HepG2 (cell line): ENCODE data around the gene MYH7B. TPM values are rescaled to one million over a fixed set of nuclear protein-coding genes. Genes with fewer than 3 reads are reported as not detected.

ENCODE experiments used
- ATAC-seq: fragments of 200-7000 bp; cut with Tn5 transposase; 3 replicates; pipeline ENCODE4 v1.9.1; 2020; ENCODE audit warnings: mild to moderate bottlenecking, moderate library complexity
- BruUV-seq: library from RNA; stranded (reverse); fragments of 400-500 nt; replicated peaks from 2 replicates; lab custom pipeline; 2021; lab: Mats Ljungman, UMichigan
- CTCF ChIA-PET: fragments of 300-600 bp; formaldehyde crosslinking; extraction: SDS; loops from one replicate; lab custom pipeline; 2021; ENCODE audit warnings: low total read pairs, inconsistent platforms, low intra/inter-chr PET ratio; lab: Yijun Ruan, JAX
- POLR2A ChIA-PET: fragments of 350-600 bp; sonication (Branson Sonifier 250); formaldehyde crosslinking; loops from one replicate; lab custom pipeline; 2020; ENCODE audit warnings: antibody characterized with exemption, inconsistent platforms; lab: Yijun Ruan, JAX
- DNase-seq: peaks from one replicate; pipeline ENCODE4 v3.0.0-alpha.2; 2015; ENCODE audit warnings: low spot score
- FAIRE-seq: peaks from 3 replicates; lab custom pipeline; 2011; peaks lifted over from hg19 to GRCh38; lab: Jason Lieb, UNC
- H2AFZ ChIP-seq: one replicate; pipeline ENCODE4 v1.6.1; 2011; ENCODE audit warnings: low read length, inconsistent platforms
- H3K27ac ChIP-seq: fragments of 300-600 bp; 3 replicates; pipeline ENCODE4 v1.8.0; 2011; ENCODE audit warnings: mixed run types, mild to moderate bottlenecking, mixed read lengths, low read length, inconsistent platforms; ENCODE audit not compliant: insufficient read depth; ENCODE audit errors: extremely low read length
- H3K27me3 ChIP-seq, 2 experiments: fragments of 200-600 bp in 1 of 2; 2 replicates in 1 of 2; 3 replicates in 1 of 2; pipeline versions ENCODE4 v1.6.0 to v1.8.0; 2011; ENCODE audit warnings: low read length in 2 of 2, mild to moderate bottlenecking in 2 of 2, moderate library complexity in 2 of 2, inconsistent platforms in 1 of 2; ENCODE audit not compliant: insufficient read depth in 2 of 2, control insufficient read depth in 1 of 2
- H3K36me3 ChIP-seq, 2 experiments: fragments of 200-600 bp in 1 of 2; replicated peaks in 1 of 2; 2 replicates in 1 of 2; 3 replicates in 1 of 2; pipeline versions ENCODE4 v1.5.1 to v1.8.0; 2011; ENCODE audit warnings: low read length in 2 of 2, inconsistent platforms in 1 of 2; ENCODE audit not compliant: insufficient read depth in 2 of 2, control insufficient read depth in 1 of 2
- H3K4me1 ChIP-seq: 2 replicates; pipeline ENCODE4 v1.5.1; 2012; ENCODE audit warnings: low read length, inconsistent platforms; ENCODE audit not compliant: insufficient read depth
- H3K4me2 ChIP-seq: 2 replicates; pipeline ENCODE4 v1.6.0; 2011; ENCODE audit warnings: low read depth, low read length, inconsistent platforms
- H3K4me3 ChIP-seq, 3 experiments: fragments of 200-600 bp in 1 of 3; sonication (generic), shearing (Covaris generic) in 1 of 3; replicated peaks in 1 of 3; 2 replicates each; pipeline ENCODE4 v1.5.1; 2011 to 2016; ENCODE audit warnings: low read length in 3 of 3, inconsistent platforms in 2 of 3, low read depth in 2 of 3, mild to moderate bottlenecking in 2 of 3, control low read depth in 1 of 3, mixed read lengths in 1 of 3; ENCODE audit not compliant: insufficient read depth in 1 of 3
- H3K79me2 ChIP-seq: one replicate; pipeline ENCODE4 v1.6.1; 2011; ENCODE audit warnings: low read length, inconsistent platforms; ENCODE audit not compliant: insufficient read depth
- H3K9ac ChIP-seq: 2 replicates; pipeline ENCODE4 v1.6.0; 2011; ENCODE audit warnings: mild to moderate bottlenecking, low read depth, low read length, inconsistent platforms; ENCODE audit not compliant: insufficient read depth
- H3K9me3 ChIP-seq: 2 replicates; pipeline ENCODE4 v1.5.1; 2012; ENCODE audit warnings: mild to moderate bottlenecking, low read length
- H4K20me1 ChIP-seq: 2 replicates; pipeline ENCODE4 v1.6.0; 2011; ENCODE audit warnings: inconsistent platforms, mild to moderate bottlenecking, low read length, moderate library complexity; ENCODE audit not compliant: insufficient read depth
- BRCA1 ChIP-seq: sonication (generic); formaldehyde crosslinking; IDR thresholded peaks from 2 replicates; pipeline ENCODE4 v1.4.0; 2020; ENCODE audit warnings: missing genetic modification reagents
- EP300 ChIP-seq, 3 experiments: sonication (generic) in 1 of 3; formaldehyde crosslinking in 1 of 3; IDR thresholded peaks; 2 replicates each; pipeline versions ENCODE4 v1.5.1 to v1.6.1; 2011 to 2020; ENCODE audit warnings: low read depth in 2 of 3, low read length in 2 of 3, borderline replicate concordance in 1 of 3, improper control_type of control experiment in 1 of 3, mild to moderate bottlenecking in 1 of 3, missing genetic modification reagents in 1 of 3, moderate library complexity in 1 of 3
- IKZF4 ChIP-seq: sonication (generic); formaldehyde crosslinking; IDR thresholded peaks from 2 replicates; pipeline ENCODE4 v1.5.1; 2020; ENCODE audit warnings: borderline replicate concordance, mild to moderate bottlenecking, low read depth, missing genetic modification reagents; ENCODE audit errors: not compliant biosample characterization
- KAT8 ChIP-seq: IDR thresholded peaks from 2 replicates; pipeline ENCODE4 v1.6.1; 2016; ENCODE audit warnings: missing genetic modification reagents, missing compliant biosample characterization
- MAF1 ChIP-seq: sonication (generic); formaldehyde crosslinking; IDR thresholded peaks from 2 replicates; pipeline ENCODE4 v1.5.0; 2020; ENCODE audit warnings: missing genetic modification reagents, borderline replicate concordance
- MED1 ChIP-seq: sonication (generic); formaldehyde crosslinking; IDR thresholded peaks from 2 replicates; pipeline ENCODE4 v1.4.0; 2020; ENCODE audit warnings: missing genetic modification reagents
- MEF2D ChIP-seq: sonication (generic); formaldehyde crosslinking; IDR thresholded peaks from 2 replicates; pipeline ENCODE4 v1.5.1; 2020; ENCODE audit warnings: mild to moderate bottlenecking, missing genetic modification reagents
- MYC ChIP-seq: sonication (generic); formaldehyde crosslinking; IDR thresholded peaks from 2 replicates; pipeline ENCODE4 v1.9.0; 2021; ENCODE audit warnings: missing genetic modification reagents, borderline replicate concordance
- NKX3-1 ChIP-seq: sonication (generic); formaldehyde crosslinking; IDR thresholded peaks from 2 replicates; pipeline ENCODE4 v1.5.0; 2020; ENCODE audit warnings: missing genetic modification reagents
- NPAS2 ChIP-seq: sonication (generic); formaldehyde crosslinking; IDR thresholded peaks from 2 replicates; pipeline ENCODE4 v1.8.0; 2022; ENCODE audit warnings: mild to moderate bottlenecking, missing genetic modification reagents, borderline replicate concordance
- PHF5A ChIP-seq: IDR thresholded peaks from one replicate; pipeline ENCODE4 v1.6.1; 2018; ENCODE audit warnings: low read depth, missing genetic modification reagents; ENCODE audit not compliant: unreplicated experiment
- RARA ChIP-seq: IDR thresholded peaks from 2 replicates; pipeline ENCODE4 v1.6.1; 2016; ENCODE audit warnings: missing genetic modification reagents, missing compliant biosample characterization
- SETDB1 ChIP-seq: sonication (generic); formaldehyde crosslinking; IDR thresholded peaks from 2 replicates; pipeline ENCODE4 v1.5.1; 2020; ENCODE audit warnings: missing genetic modification reagents, mild to moderate bottlenecking, borderline replicate concordance
- SIN3B ChIP-seq: fragments of 150-350 bp; IDR thresholded peaks from 2 replicates; pipeline ENCODE4 v1.6.1; 2014; ENCODE audit warnings: low read length
- TBX2 ChIP-seq: sonication (generic); formaldehyde crosslinking; IDR thresholded peaks from 2 replicates; pipeline ENCODE4 v1.5.0; 2020; ENCODE audit warnings: missing genetic modification reagents, mild to moderate bottlenecking, borderline replicate concordance
- TCF7L2 ChIP-seq: IDR thresholded peaks from 2 replicates; pipeline ENCODE4 v1.6.1; 2011; ENCODE audit warnings: mild to moderate bottlenecking, low read depth, low read length, moderate library complexity
- ZNF292 ChIP-seq: sonication (generic); formaldehyde crosslinking; IDR thresholded peaks from 2 replicates; pipeline ENCODE4 v1.8.1; 2022; ENCODE audit warnings: mild to moderate bottlenecking, low read depth, missing genetic modification reagents, borderline replicate concordance
- ZNF337 ChIP-seq: sonication (generic); formaldehyde crosslinking; IDR thresholded peaks from 2 replicates; pipeline ENCODE4 v1.5.1; 2020; ENCODE audit warnings: missing genetic modification reagents, low read depth, mild to moderate bottlenecking, borderline replicate concordance
- ZNF567 ChIP-seq: sonication (generic); formaldehyde crosslinking; IDR thresholded peaks from 2 replicates; pipeline ENCODE4 v1.8.1; 2023; ENCODE audit warnings: mild to moderate bottlenecking, missing genetic modification reagents, borderline replicate concordance
- ZNF569 ChIP-seq: sonication (generic); formaldehyde crosslinking; IDR thresholded peaks from 2 replicates; pipeline ENCODE4 v1.5.0; 2020; ENCODE audit warnings: mild to moderate bottlenecking, missing genetic modification reagents, moderate library complexity, borderline replicate concordance
- ZNF784 ChIP-seq: sonication (generic); formaldehyde crosslinking; IDR thresholded peaks from 2 replicates; pipeline ENCODE4 v1.5.1; 2020; ENCODE audit warnings: missing genetic modification reagents, mild to moderate bottlenecking, borderline replicate concordance
- ZNF883 ChIP-seq: sonication (generic); formaldehyde crosslinking; IDR thresholded peaks from 2 replicates; pipeline ENCODE4 v1.5.1; 2020; ENCODE audit warnings: mild to moderate bottlenecking, missing genetic modification reagents; ENCODE audit errors: not compliant biosample characterization
- WGBS: methylation state at CpG from one replicate; pipeline ENCODE4 v1.1.6; 2017; ENCODE audit warnings: low lambda C conversion rate; 5-methylcytosine and 5-hydroxymethylcytosine counted together
- in situ Hi-C: cut with HindIII; loops from 2 replicates; pipeline ENCODE4 v1.10.0; 2017; ENCODE audit warnings: low pct_unique_long_range_greater_than_20kb; ENCODE audit not compliant: extremely low pct_ligation_motif_present
- intact Hi-C: fragments of 100-400 bp; cut with micrococcal nuclease; formaldehyde crosslinking; loops from one replicate; pipeline ENCODE4 v1.10.0; 2022; ENCODE audit not compliant: unreplicated experiment
- polyA plus RNA-seq, 8 experiments: library from polyadenylated mRNA; depleted of rRNA in 3 of 8; stranded (reverse) in 7 of 8; unstranded in 1 of 8; fragments of >200 nt; fragmentation: Illumina TruSeq in 4 of 8; extraction: Trizol in 4 of 8; gene quantifications; 2 replicates each; pipeline versions ENCODE4 v1.2.1 to v1.2.3, GENCODE V29; 2011 to 2016; ENCODE audit warnings: low read depth in 4 of 8, missing spikeins in 1 of 8, mixed read lengths in 1 of 8; ENCODE audit not compliant: insufficient read depth in 1 of 8
- total RNA-seq, 5 experiments: library from RNA; depleted of rRNA; stranded (reverse); fragments of >200 nt; fragmentation: Illumina TruSeq; extraction: Trizol; gene quantifications; 2 replicates each; pipeline ENCODE4 v1.2.3, GENCODE V29; 2016; ENCODE audit warnings: low read depth in 1 of 5

MYH7B gene
- total and polyA plus RNA-seq, 2 of the 13 experiments (the other 11 are each of a cell fraction or from before 2014, with no cell fraction given): 0.05 to 0.20 TPM

DNA sequence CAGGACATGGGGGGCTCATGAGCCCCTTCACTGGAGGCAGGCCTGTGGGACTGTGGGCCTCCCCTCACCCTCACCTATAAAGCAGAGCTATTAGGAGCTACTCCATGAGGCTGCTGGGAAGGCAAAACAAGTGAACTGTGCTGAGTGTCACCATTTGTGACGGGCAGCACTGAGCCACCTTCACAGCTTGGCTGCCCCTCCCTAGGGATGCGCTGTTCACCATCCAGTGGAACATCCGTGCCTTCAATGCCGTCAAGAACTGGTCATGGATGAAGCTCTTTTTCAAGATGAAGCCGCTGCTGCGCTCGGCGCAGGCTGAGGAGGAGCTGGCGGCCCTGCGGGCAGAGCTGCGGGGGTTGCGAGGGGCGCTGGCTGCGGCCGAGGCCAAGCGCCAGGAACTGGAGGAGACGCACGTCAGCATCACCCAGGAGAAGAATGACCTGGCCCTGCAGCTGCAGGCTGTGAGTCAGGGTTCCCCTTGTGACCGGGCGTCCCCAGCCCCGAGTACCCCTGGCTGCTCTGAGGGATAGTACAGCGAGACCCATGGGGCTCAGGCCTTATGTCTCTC lies 38.4 kb downstream of the MYH7B start (continued):
- TF ChIP-seq ZNF784 (CRISPR knock-in tag) (0 out of 2 replicates have a peak, but pooled peaks have one; percentile 24), NKX3-1 (CRISPR knock-in tag) (no peak), ZNF883 (peak; percentile 55), IKZF4 (CRISPR knock-in tag) (peak; percentile 33), ZNF569 (CRISPR knock-in tag) (0 out of 2 replicates have a peak, but pooled peaks have one; percentile 42)

GRCh38 chr20:34994509-34995131 lies 39.0 kb downstream of the MYH7B start:
- ATAC-seq (peak; percentile 65), FAIRE-seq (peak; percentile 69), DNase-seq (peak; percentile 64)
- ChIA-PET POLR2A (no interaction called here), CTCF (no interaction called here)
- in situ Hi-C loops: no loop called here
- peak overlapping the region; percentile 18; the same call in 1 of the 2 replicates for H3K4me2 ChIP-seq
- no peaks in the 10 kb centered on the region for H4K20me1 ChIP-seq
- H3K36me3 ChIP-seq: peaks cover 12 to 18% of the 10 kb centered on the region in 2 experiments
- H3K4me1 ChIP-seq: peaks cover 17% of the 10 kb centered on the region
- H3K27ac ChIP-seq: peak overlapping the region; percentile 29
- H2AFZ ChIP-seq: no peak overlapping the region
- no peaks in the 10 kb centered on the region for H3K27me3 ChIP-seq
- H3K79me2 ChIP-seq: no peaks in the 10 kb centered on the region
- intact Hi-C loops: no loop called here
- no peaks in the 10 kb centered on the region for H3K9me3 ChIP-seq
- H3K9ac ChIP-seq: peak overlapping the region; percentile 22; the same call in 1 of the 2 replicates
- H3K4me3 ChIP-seq: no peak overlapping the region
- WGBS: 54% methylated on average over 13 of the region's 14 CpGs
- no TSS peak for BruUV-seq
- TF ChIP-seq SIN3B: no peak
- no peak for TF ChIP-seq SETDB1 (CRISPR knock-in tag)
- no peak for TF ChIP-seq NPAS2 (CRISPR knock-in tag)
- 0 out of 2 replicates have a peak, but pooled peaks have one; percentile 26 for TF ChIP-seq ZNF292 (CRISPR knock-in tag)
- no peak for TF ChIP-seq TCF7L2
- TF ChIP-seq PHF5A (CRISPR knock-in tag): no peak
- 0 out of 2 replicates have a peak, but pooled peaks have one; percentile 28 for TF ChIP-seq ZNF567
- peak; percentile 76; the same call in 1 of the 2 replicates for TF ChIP-seq MEF2D
- TF ChIP-seq RARA: peak; percentile 41; the same call in 1 of the 2 replicates
- TF ChIP-seq ZNF337 (CRISPR knock-in tag): no peak
- TF ChIP-seq MYC (CRISPR knock-in tag): peak; percentile 84; the same call in 1 of the 2 replicates
- TF ChIP-seq KAT8 (CRISPR knock-in tag): no peak
- peak; percentile 59; the same call in 1 of the 2 replicates for TF ChIP-seq BRCA1 (CRISPR knock-in tag)
- peak in 1 of 2 experiments; percentile 57; a peak in 2 of 4 replicates for TF ChIP-seq EP300 (IDR thresholded peaks at IDR 0.05; ENCODE audit: low read depth in 2 of 2, low read length in 2 of 2)
- TF ChIP-seq EP300 (CRISPR knock-in tag; IDR thresholded peaks at IDR 0.05; ENCODE audit: borderline replicate concordance): no peak
- no peak for TF ChIP-seq MAF1
- peak; percentile 49; the same call in 1 of the 2 replicates for TF ChIP-seq TBX2 (CRISPR knock-in tag)
- peak; percentile 66 for TF ChIP-seq MED1 (CRISPR knock-in tag)
